Measurements from ENCODE around the gene BAIAP3.

Gene BAIAP3

DNA sequence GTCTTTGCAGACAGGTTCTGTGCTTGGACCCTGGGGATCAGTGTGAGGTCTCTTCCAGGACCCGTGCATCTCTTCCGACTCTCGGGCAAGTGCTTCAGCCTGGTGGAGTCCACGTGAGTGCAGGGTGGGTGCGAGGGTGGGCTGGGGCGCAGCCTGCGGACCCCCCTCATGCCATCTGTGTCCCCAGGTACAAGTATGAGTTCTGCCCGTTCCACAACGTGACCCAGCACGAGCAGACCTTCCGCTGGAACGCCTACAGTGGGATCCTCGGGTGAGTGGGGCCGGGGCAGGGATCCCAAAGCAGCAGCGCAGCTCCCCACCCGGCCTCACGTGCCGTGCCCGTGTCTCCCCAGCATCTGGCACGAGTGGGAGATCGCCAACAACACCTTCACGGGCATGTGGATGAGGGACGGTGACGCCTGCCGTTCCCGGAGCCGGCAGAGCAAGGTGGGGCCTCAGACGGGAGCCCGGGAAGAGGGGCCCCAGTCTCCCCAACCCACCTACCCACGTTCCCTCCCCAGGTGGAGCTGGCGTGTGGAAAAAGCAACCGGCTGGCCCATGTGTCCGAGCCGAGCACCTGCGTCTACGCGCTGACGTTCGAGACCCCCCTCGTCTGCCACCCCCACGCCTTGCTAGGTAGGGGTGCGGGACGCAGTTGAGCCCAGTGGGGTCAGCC is 28.4 kb downstream of the BAIAP3 start:
- H3K27me3 ChIP-seq (ENCODE audit: control insufficient read depth, insufficient read depth, low read length) = no peaks in the 10 kb centered on the region
- no peaks in the 10 kb centered on the region for H3K4me1 ChIP-seq (ENCODE audit: control insufficient read depth, insufficient read depth, low read length)
- no peak overlapping the region for H3K9ac ChIP-seq (ENCODE audit: low read length)
- no peaks in the 10 kb centered on the region for H3K36me3 ChIP-seq (ENCODE audit: control insufficient read depth, insufficient read depth, low read length)
- H3K4me3 ChIP-seq (ENCODE audit: low read length) = no peak overlapping the region
- no peaks in the 10 kb centered on the region for H3K9me3 ChIP-seq (ENCODE audit: control insufficient read depth, low read length)

DNA sequence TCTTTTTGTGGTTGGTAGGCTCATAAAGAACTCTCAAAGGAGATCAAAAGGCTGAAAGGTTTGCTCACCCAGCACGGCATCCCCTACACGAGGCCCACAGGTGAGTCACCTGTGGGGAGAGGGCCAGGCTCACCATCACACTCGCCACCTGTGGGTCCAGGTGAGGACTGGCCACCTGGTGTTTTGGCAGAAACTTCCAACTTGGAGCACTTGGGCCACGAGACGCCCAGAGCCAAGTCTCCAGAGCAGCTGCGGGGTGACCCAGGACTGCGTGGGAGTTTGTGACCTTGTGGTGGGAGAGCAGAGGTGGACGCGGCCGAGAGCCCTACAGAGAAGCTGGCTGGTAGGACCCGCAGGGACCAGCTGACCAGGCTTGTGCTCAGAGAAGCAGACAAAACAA is 29.4 kb downstream of the BAIAP3 start:
- H3K9ac ChIP-seq (ENCODE audit: low read length) = no peak overlapping the region
- no peaks in the 10 kb centered on the region for H3K27me3 ChIP-seq (ENCODE audit: control insufficient read depth, insufficient read depth, low read length)
- H3K9me3 ChIP-seq (ENCODE audit: control insufficient read depth, low read length) = no peaks in the 10 kb centered on the region
- no peaks in the 10 kb centered on the region for H3K36me3 ChIP-seq (ENCODE audit: control insufficient read depth, insufficient read depth, low read length)
- no peak overlapping the region for H3K4me3 ChIP-seq (ENCODE audit: low read length)
- H3K4me1 ChIP-seq (ENCODE audit: control insufficient read depth, insufficient read depth, low read length) = no peaks in the 10 kb centered on the region

DNA sequence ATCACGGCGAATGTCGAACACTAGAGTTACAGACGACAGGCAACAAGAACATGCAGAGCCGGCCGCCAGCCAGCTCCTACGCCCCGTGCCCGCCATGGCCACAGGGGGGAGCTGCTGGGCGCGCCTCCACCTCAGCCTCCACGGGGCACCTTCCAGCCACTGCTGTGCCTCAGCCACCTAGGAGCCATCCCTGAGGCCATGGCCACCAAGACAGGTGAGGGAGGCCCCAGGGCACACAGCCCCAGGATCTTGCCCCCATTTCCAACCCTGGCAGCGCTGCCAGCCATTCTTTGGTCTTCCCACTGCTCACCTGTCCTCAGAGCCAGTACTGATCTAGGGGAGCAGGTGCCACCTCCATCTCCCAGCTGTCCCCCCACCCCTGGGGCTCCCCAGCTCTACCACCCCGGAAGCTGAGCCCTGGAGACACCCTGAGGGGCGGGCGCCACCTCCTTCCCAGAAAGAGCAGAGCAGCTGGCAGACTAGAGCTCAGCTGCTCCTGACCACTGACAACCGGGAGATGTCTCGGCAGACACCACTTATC is 30.1 kb downstream of the BAIAP3 start:
- H3K9me3 ChIP-seq (ENCODE audit: control insufficient read depth, low read length) = no peaks in the 10 kb centered on the region
- H3K36me3 ChIP-seq (ENCODE audit: control insufficient read depth, insufficient read depth, low read length) = no peaks in the 10 kb centered on the region
- no peak overlapping the region for H3K9ac ChIP-seq (ENCODE audit: low read length)
- H3K4me1 ChIP-seq (ENCODE audit: control insufficient read depth, insufficient read depth, low read length) = no peaks in the 10 kb centered on the region
- H3K4me3 ChIP-seq (ENCODE audit: low read length) = no peak overlapping the region
- H3K27me3 ChIP-seq (ENCODE audit: control insufficient read depth, insufficient read depth, low read length) = no peaks in the 10 kb centered on the region

DNA sequence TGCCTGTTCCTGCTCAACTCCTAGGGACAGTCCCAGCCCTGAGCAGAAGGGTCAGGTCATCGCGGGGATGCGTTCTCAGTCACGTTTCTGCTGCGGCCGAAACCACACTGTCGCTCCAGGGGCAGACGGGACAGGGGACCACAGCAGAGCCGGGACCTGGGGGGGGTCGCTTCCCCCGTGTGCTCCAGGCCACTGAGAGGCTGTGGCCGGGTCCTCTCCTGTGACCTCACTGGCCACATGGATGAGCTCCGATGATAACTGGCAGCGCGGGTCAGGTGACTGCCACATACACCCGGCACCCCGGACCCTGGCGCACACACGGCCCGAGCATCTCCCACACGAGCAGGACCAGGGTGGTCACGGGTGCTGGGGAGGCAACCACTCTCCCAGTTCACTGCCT is 31.1 kb downstream of the BAIAP3 start:
- no peaks in the 10 kb centered on the region for H3K27me3 ChIP-seq (ENCODE audit: control insufficient read depth, insufficient read depth, low read length)
- H3K4me3 ChIP-seq (ENCODE audit: low read length) = no peak overlapping the region
- no peaks in the 10 kb centered on the region for H3K4me1 ChIP-seq (ENCODE audit: control insufficient read depth, insufficient read depth, low read length)
- H3K9me3 ChIP-seq (ENCODE audit: control insufficient read depth, low read length) = no peaks in the 10 kb centered on the region
- no peak overlapping the region for H3K9ac ChIP-seq (ENCODE audit: low read length)
- H3K36me3 ChIP-seq (ENCODE audit: control insufficient read depth, insufficient read depth, low read length) = no peaks in the 10 kb centered on the region

DNA sequence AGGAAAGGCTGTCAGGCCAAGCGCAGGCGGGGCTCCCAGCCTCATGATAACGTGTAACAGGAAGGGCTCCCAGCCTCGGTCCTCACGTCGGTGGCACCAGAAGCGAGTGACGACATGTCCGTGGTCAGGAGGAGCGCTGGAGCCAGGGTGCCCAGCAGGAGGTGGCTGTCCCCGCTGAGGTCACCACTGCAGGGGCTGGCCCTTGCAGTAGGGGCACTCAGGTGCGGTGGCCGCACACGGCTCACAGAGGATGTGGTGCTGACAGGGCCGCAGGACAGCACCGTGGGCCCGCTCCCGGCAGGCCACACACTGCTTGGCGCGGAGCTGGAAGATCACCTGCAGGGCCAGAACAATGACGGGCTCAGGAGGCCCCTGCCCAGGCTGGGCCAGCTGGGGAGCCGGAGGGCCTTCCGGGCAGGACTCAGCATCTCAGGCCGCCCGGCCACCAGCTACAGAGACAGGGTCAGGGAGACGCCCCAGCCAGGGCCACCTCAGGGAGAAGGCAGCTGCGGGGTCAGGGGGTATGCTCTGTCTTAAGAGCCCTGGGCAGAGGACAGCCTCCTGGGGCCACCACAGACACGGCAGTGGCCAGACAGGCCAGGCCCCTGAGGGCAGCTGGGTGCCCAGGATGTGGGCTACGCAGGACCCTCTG is 32.7 kb downstream of the BAIAP3 start:
- Histone ChIP-seq H3K9me3 (ENCODE audit: control insufficient read depth, low read length) (no peaks in the 10 kb centered on the region), H3K4me3 (ENCODE audit: low read length) (no peak overlapping the region), H3K27me3 (ENCODE audit: control insufficient read depth, insufficient read depth, low read length) (no peaks in the 10 kb centered on the region), H3K9ac (ENCODE audit: low read length) (no peak overlapping the region), H3K36me3 (ENCODE audit: control insufficient read depth, insufficient read depth, low read length) (no peaks in the 10 kb centered on the region), H3K4me1 (ENCODE audit: control insufficient read depth, insufficient read depth, low read length) (no peaks in the 10 kb centered on the region)

DNA sequence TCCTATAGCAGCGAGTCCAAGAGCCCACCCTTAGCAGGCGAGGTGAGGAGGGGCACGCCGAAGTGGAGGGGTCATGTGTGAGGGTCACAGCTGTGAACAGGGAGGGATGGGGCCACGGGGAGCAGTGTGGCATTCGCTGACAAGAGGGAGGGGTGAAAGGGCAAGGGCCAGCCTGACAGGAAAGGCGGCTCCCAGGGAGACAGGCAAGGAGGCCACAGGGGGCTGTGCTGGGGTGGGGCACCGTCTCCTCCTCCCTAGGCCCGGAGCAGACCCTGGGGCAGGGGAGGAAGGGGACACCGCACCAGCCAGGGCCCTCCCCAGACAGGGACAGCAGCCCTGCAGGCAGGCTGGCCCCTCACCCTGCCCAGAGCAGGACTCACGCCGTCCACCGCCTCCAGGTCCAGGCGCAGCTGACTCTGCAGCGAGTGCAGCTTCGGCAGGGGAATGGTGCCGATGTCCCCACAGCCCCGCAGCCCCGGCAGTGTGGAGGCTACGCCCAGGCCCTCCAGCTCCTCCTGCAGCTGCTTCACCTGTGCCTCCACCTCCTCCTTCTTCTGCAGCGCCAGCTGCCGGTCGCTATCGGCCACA is 33.4 kb downstream of the BAIAP3 start:
- no peaks in the 10 kb centered on the region for H3K4me1 ChIP-seq (ENCODE audit: control insufficient read depth, insufficient read depth, low read length)
- H3K9me3 ChIP-seq (ENCODE audit: control insufficient read depth, low read length) = no peaks in the 10 kb centered on the region
- no peak overlapping the region for H3K4me3 ChIP-seq (ENCODE audit: low read length)
- H3K9ac ChIP-seq (ENCODE audit: low read length) = no peak overlapping the region
- H3K27me3 ChIP-seq (ENCODE audit: control insufficient read depth, insufficient read depth, low read length) = no peaks in the 10 kb centered on the region
- no peaks in the 10 kb centered on the region for H3K36me3 ChIP-seq (ENCODE audit: control insufficient read depth, insufficient read depth, low read length)

DNA sequence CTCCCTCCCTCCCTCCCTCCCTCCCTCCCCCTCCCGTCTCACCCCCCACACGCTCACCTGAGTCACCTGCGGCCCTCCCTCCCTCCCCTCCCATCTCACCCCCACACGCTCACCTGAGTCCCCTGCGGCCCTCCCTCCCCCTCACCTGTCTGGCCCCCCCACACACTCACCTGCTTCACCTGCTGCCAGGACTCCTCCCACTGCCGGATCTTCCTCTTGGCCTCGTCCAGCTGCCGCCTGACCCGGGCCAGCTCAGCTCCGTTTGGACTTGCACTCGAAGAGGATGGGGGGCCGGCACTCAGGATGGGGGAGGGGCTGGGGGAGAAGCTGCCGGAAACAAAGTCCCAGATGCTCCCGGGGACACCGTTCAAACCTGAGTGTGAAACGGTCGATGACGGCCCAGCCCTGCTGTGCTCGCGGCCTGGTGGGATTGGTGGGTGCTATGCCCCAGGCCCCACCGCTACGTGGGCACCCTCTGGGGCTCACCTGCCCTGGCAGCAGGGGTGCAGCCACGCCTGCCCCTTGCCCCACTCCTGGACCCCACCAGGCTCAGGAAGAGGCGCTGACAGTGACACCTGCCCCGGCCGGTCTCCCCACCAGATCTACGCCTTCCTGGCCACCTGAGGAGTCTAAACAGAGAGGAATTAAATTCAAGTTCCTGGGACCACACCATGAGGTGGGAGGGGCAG is 34.2 kb downstream of the BAIAP3 start:
- H3K9me3 ChIP-seq (ENCODE audit: control insufficient read depth, low read length) = no peaks in the 10 kb centered on the region
- no peaks in the 10 kb centered on the region for H3K4me1 ChIP-seq (ENCODE audit: control insufficient read depth, insufficient read depth, low read length)
- no peaks in the 10 kb centered on the region for H3K27me3 ChIP-seq (ENCODE audit: control insufficient read depth, insufficient read depth, low read length)
- no peak overlapping the region for H3K4me3 ChIP-seq (ENCODE audit: low read length)
- no peak overlapping the region for H3K9ac ChIP-seq (ENCODE audit: low read length)
- no peaks in the 10 kb centered on the region for H3K36me3 ChIP-seq (ENCODE audit: control insufficient read depth, insufficient read depth, low read length)

DNA sequence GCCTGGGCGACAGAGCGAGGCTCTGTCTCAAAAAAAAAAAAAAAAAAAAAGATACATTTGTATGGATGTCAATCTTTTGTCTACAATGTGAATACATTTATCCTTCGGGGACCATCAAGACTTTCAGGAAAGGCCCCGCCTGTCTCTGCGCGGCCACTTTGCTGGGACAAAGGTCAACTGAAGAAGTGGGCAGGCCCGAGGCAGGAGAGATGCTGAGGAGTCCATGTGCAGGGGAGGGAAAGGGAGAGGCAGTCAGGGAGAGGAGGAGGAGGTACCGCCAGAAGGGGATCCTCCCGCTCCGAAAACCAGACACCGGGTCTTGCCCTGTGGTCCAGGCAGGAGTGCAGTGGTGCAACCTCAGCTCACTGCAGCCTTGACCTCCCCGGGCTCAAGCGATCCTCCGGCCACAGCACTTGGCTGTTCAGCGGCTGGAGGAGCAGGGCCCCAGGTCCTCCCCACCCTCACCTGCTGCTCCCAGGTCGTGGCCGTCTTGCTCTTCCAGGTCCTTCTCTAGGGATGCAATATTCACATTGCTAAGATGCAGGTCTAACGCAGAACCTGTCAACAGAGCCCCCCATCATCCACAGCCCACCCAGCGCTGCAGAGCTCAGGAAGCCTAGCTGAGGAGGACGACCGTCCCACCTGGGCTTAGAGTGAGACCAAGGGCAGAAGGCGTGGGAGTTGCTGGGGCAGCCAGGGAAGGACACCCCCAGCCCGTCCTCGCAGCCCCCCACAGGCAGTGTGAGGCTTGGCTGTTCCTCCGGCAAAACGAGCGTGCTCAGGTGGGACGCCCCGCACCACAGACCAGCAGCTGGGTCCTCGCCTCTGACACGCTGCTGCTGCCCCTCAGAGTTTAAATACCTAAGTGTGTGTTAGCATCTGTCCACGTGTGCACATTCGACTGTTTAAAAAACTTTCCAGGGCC is 37.9 kb downstream of the BAIAP3 start:
- H3K9ac ChIP-seq (ENCODE audit: low read length) = no peak overlapping the region
- no peaks in the 10 kb centered on the region for H3K27me3 ChIP-seq (ENCODE audit: control insufficient read depth, insufficient read depth, low read length)
- H3K4me3 ChIP-seq (ENCODE audit: low read length) = no peak overlapping the region
- no peaks in the 10 kb centered on the region for H3K9me3 ChIP-seq (ENCODE audit: control insufficient read depth, low read length)
- H3K4me1 ChIP-seq (ENCODE audit: control insufficient read depth, insufficient read depth, low read length) = no peaks in the 10 kb centered on the region
- H3K36me3 ChIP-seq (ENCODE audit: control insufficient read depth, insufficient read depth, low read length) = no peaks in the 10 kb centered on the region

DNA sequence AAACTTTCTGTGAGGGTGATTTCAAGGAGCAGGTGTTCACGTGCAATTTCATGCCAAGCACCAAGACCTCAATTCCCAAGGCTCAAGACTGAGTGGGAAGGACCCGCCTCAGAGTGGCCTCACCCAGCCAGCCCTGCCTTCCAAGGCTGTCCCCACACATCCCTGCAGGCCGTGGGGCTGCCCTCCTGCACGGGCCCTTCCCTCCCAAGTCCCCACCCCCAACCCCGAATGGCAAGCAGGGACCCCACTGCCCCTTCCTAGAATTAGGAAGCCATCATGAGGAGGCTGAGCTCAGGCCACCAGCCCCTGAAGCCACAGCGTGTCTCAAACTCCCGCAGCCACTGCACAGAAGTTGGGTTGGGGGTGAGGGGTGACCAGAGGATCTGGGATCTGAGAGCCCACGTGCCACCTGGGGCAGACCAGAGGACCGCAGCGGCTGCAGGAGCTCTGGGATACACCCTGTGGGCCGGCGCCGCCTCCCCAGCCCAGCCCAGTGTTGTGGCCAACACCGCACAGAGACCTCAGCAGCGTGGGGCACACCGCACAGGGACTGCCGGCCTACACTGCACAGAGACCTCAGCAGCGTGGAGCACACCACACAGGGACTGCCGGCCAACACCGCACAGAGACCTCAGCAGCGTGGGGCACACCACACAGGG is 39.0 kb downstream of the BAIAP3 start:
- Histone ChIP-seq H3K27me3 (ENCODE audit: control insufficient read depth, insufficient read depth, low read length) (no peaks in the 10 kb centered on the region), H3K36me3 (ENCODE audit: control insufficient read depth, insufficient read depth, low read length) (no peaks in the 10 kb centered on the region), H3K4me3 (ENCODE audit: low read length) (no peak overlapping the region), H3K9me3 (ENCODE audit: control insufficient read depth, low read length) (no peaks in the 10 kb centered on the region), H3K9ac (ENCODE audit: low read length) (no peak overlapping the region), H3K4me1 (ENCODE audit: control insufficient read depth, insufficient read depth, low read length) (no peaks in the 10 kb centered on the region)

DNA sequence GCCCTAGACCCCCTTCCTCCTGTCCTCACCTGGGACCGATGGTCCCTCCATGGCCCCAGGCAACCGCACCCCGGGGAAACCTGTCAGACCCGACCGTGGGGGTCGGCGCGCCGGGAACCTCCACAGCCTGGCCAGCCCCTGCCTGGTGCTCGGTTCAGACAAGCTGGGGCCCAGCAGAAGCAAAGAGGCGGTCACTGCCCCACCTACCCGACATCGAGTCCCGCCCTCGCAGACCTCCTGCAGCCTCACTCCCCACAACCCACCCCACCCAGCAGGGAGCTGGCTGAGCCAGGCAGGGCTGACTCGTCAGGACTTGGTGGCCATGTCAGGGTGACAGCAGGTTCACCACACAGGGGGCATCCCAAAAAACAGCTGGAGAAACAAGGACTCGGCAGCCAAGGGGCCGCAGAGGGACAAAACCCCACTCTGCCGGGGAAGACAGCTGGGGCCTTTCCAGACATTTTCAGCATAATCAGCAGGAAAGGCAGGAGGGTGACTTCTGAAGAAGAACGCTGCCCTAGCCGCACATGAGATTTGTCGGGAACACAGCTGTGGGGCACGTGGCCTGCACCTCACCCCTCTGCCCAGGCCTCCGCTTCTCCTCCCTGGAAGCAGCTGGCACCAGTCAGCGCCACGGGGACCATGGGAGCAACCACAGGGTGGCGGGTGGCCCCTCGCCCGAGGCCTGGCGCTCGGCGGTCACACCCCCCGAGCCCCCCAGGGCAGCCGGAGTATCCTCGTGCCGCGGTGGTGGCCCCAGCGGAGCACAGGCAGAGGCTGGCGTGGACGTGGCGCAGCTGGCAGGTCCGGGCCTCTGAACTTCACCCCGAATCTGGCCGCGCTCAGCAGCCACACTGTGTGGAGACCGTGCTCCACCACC is 41.2 kb downstream of the BAIAP3 start:
- no peaks in the 10 kb centered on the region for H3K36me3 ChIP-seq (ENCODE audit: control insufficient read depth, insufficient read depth, low read length)
- no peaks in the 10 kb centered on the region for H3K27me3 ChIP-seq (ENCODE audit: control insufficient read depth, insufficient read depth, low read length)
- H3K9me3 ChIP-seq (ENCODE audit: control insufficient read depth, low read length) = no peaks in the 10 kb centered on the region
- H3K9ac ChIP-seq (ENCODE audit: low read length) = no peak overlapping the region
- peaks cover 11% of the 10 kb centered on the region for H3K4me1 ChIP-seq (ENCODE audit: control insufficient read depth, insufficient read depth, low read length)
- no peak overlapping the region for H3K4me3 ChIP-seq (ENCODE audit: low read length)
